D721Med (cell line): ENCODE measurements around the gene ACSM5.

Experiments
- DNase-seq: peaks from one replicate; pipeline ENCODE4 v3.0.0; 2011; ENCODE audit warnings: low spot score; ENCODE audit not compliant: insufficient read length
- FAIRE-seq: peaks from 2 replicates; lab custom pipeline; 2011; peaks lifted over from hg19 to GRCh38; lab: Jason Lieb, UNC
- CTCF ChIP-seq: IDR thresholded peaks from 2 replicates; pipeline ENCODE4 v1.5.1; 2012; ENCODE audit warnings: mild to moderate bottlenecking, control low read depth; ENCODE audit not compliant: insufficient read depth; ENCODE audit errors: missing control alignments

ACSM5 gene

DNA sequence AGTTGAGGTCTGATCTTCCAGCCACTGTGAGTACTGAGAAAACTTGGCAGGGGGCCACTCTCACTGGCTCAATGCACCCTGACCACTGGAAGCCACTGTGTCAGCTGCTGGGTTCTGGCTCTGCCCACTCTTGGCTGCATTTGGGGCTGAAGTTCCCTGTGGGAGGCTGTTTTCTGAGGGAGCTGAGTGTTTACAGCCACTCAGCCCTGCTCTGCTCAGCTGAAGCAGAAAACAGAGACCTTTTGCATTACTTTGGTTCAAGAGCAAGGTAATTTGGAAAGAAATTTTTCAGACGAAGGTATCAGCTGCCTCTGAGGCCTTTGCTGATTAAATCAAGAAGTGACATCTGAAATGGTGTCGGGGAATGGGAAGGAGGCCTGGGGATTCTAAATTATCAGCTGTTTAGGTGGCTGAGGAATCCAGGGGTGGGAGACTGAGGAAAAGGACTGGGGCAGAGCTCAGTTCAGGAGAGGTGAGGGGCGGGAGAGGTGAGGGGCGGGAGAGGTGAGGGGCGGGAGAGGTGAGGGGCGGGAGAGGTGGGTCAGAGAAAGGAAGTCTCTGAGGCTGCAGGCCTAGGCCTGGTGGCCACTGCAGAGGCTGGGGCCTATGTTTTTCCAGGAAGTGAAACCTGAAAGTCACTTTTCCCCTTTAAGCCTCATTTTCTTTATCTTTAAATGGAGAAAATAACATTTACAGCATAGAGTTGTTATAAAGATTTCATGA is at the start of gene ACSM5:
TSS of gene ACSM5 (plus strand) at position 137 of the 723 bp plus-strand sequence. CDS start 1,951 bp downstream, outside the sequence.
- no peak for TF ChIP-seq CTCF
- DNase-seq, result no peak
- FAIRE-seq, result no peak

DNA sequence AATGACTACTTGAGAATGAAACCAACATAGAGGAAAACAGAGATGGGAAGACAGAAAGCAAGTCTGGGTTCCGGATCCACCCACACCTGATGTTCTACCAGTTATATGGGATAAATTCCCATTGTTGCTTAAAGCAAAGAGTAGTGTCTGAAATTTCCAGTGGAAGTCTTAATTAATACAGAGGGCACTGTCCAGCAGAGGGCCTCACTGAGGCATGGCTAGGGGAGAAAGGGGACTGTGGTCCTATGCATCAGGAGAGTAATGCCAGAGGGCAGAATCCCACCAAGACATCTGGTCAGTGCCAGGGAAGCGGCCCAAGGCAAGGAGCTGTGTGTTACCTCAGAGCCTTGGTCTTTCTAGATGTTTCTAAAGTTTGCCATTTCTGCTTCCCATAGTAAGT is 49.3 kb upstream of the ACSM5 start:
- no peak for FAIRE-seq
- no peak for DNase-seq
- TF ChIP-seq CTCF, result peak; percentile 16

GRCh38 chr16:20363191-20363590 is 46.1 kb upstream of the ACSM5 start:
- DNase-seq (no peak), FAIRE-seq (no peak)
- no peak for TF ChIP-seq CTCF

DNA sequence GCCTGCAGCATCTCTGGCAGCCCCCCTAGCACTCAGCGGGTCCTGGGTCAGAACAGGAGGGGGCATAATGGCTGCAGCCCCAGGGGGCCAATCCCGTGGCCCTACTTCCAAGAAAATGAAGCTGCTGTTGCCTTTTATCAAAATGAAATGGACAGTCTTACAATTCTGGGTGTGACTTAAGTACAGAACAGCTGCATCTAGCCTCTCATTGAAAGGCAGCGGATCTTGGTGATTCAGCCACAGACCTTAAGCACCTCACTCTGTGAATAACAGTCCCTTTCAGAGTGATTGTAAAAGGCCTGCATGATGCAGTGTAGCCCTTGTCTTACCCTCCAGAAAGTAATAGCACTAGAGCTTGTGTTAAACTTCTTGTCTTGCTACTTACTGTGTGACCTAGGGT is 45.3 kb upstream of the ACSM5 start:
- TF ChIP-seq CTCF, result no peak
- DNase-seq, result no peak
- no peak for FAIRE-seq

DNA sequence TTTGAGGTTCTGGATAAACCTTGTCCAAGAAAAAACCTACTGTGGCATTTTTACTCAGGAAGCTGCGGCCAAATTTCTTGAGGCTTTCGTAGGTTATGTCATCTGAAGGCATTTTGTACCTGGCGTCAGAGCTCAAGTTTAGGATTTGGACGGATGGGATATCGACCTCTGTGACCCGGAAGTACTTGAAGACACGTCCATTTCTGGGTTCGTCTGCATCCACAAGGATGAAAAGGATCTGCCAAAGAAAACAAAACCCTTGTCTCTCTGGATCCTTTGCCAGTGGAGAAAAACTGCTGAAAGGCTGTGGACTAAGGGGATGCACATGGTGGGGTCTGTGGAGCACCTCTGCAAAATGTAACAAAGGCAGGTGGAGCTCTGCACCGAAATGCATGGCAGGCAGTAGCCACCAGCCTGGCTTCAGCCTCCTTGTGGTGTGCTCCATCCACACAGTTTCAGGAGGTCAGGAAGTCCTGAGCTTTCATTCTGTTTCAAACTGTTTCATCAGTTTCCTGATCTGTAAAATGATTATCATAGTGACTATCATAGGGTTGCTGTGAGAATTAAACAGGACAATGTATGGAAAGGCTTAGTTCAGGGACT is 39.8 kb upstream of the ACSM5 start:
- no peak for TF ChIP-seq CTCF
- no peak for FAIRE-seq
- DNase-seq, result no peak

DNA sequence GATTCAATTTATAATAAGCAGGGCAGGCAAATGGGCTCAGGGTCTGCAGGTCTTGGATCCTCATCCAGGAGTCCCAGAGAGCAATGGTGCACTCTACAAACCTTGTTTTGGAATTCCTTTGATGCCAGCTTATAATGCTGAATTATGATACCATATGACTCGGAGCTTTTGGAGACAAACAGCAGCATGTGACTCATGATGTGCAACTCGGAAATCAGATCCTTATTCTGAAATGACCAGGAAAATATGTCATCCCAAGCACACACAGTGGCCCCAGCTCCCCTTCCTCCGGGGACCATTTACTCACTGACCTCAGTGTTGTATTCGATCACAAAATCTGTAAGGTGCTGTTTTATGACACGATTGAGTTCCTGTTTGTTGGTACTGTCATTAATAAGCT is 36.6 kb upstream of the ACSM5 start:
- TF ChIP-seq CTCF, result no peak
- no peak for FAIRE-seq
- no peak for DNase-seq

GRCh38 chr16:20377181-20377580 is 32.2 kb upstream of the ACSM5 start:
- no peak for TF ChIP-seq CTCF
- no peak for FAIRE-seq
- no peak for DNase-seq
